Astrocyte (in vitro differentiated cells and primary cell): ENCODE results near the gene KCP. TPM values are rescaled to one million over a fixed set of nuclear protein-coding genes. Genes with fewer than 3 reads are reported as not detected.

Experiments
- DNase-seq: peaks from one replicate; pipeline ENCODE4 v3.0.0-alpha.2; 2010; ENCODE audit warnings: low read depth
- FAIRE-seq: peaks from 2 replicates; lab custom pipeline; 2011; peaks lifted over from hg19 to GRCh38; lab: Jason Lieb, UNC
- H2AFZ ChIP-seq: 2 replicates; pipeline ENCODE4 v1.6.0; 2012; ENCODE audit warnings: low read depth, low read length, inconsistent platforms
- H3K27ac ChIP-seq: 2 replicates; pipeline ENCODE4 v1.5.1; 2011; ENCODE audit warnings: low read depth, low read length, inconsistent platforms
- H3K27me3 ChIP-seq: 2 replicates; pipeline ENCODE4 v1.6.0; 2011; ENCODE audit warnings: low read length, inconsistent platforms; ENCODE audit not compliant: insufficient read depth
- H3K36me3 ChIP-seq: 2 replicates; pipeline ENCODE4 v1.5.1; 2011; ENCODE audit warnings: low read length, inconsistent platforms; ENCODE audit not compliant: insufficient read depth
- H3K4me1 ChIP-seq: 2 replicates; pipeline ENCODE4 v1.5.1; 2011; ENCODE audit warnings: low read length, inconsistent platforms; ENCODE audit not compliant: insufficient read depth
- H3K4me2 ChIP-seq: 2 replicates; pipeline ENCODE4 v1.6.0; 2012; ENCODE audit warnings: low read length, inconsistent platforms
- H3K4me3 ChIP-seq: 2 replicates; pipeline ENCODE4 v1.5.1; 2011; ENCODE audit warnings: low read depth, mild to moderate bottlenecking, low read length, inconsistent platforms; ENCODE audit not compliant: insufficient read depth
- H3K79me2 ChIP-seq: 2 replicates; pipeline ENCODE4 v1.6.0; 2012; ENCODE audit warnings: mild to moderate bottlenecking, low read length, inconsistent platforms; ENCODE audit not compliant: insufficient read depth
- H3K9ac ChIP-seq: 2 replicates; pipeline ENCODE4 v1.6.0; 2012; ENCODE audit warnings: mild to moderate bottlenecking, low read length, inconsistent platforms
- H3K9me3 ChIP-seq: 2 replicates; pipeline ENCODE4 v1.5.1; 2012; ENCODE audit warnings: low read depth, mild to moderate bottlenecking, low read length, inconsistent platforms; ENCODE audit not compliant: insufficient read depth
- H4K20me1 ChIP-seq: 2 replicates; pipeline ENCODE4 v1.6.0; 2012; ENCODE audit warnings: low read length, inconsistent platforms; ENCODE audit not compliant: insufficient read depth
- H3K27ac Mint-ChIP-seq: one replicate; pipeline ENCODE4 v1.8.0; 2021; ENCODE audit warnings: mild to moderate bottlenecking, mixed read lengths; ENCODE audit not compliant: unreplicated experiment
- H3K27me3 Mint-ChIP-seq: one replicate; pipeline ENCODE4 v1.8.0; 2021; ENCODE audit warnings: low read depth, mixed read lengths; ENCODE audit not compliant: unreplicated experiment
- H3K36me3 Mint-ChIP-seq: one replicate; pipeline ENCODE4 v1.8.0; 2021; ENCODE audit warnings: low read depth, mixed read lengths; ENCODE audit not compliant: unreplicated experiment
- H3K4me1 Mint-ChIP-seq: one replicate; pipeline ENCODE4 v1.8.0; 2021; ENCODE audit warnings: low read depth, mixed read lengths; ENCODE audit not compliant: unreplicated experiment
- H3K4me3 Mint-ChIP-seq: one replicate; pipeline ENCODE4 v1.8.0; 2021; ENCODE audit warnings: mild to moderate bottlenecking, moderate library complexity, mixed read lengths; ENCODE audit not compliant: unreplicated experiment
- H3K9me3 Mint-ChIP-seq: one replicate; pipeline ENCODE4 v1.8.0; 2021; ENCODE audit warnings: mild to moderate bottlenecking, mixed read lengths; ENCODE audit not compliant: unreplicated experiment
- EZH2 ChIP-seq: IDR thresholded peaks from 2 replicates; pipeline ENCODE4 v1.6.1; 2012; ENCODE audit warnings: mild to moderate bottlenecking, low read length, inconsistent platforms; ENCODE audit not compliant: insufficient read depth
- total RNA-seq: library from RNA; stranded (reverse); gene quantifications from 2 replicates; pipeline ENCODE4 v1.2.1, GENCODE V29; 2021
- TF ChIP-seq, protein P1 (sequence below): IDR thresholded peaks from 2 replicates; pipeline ENCODE4 v1.5.1; 2011; ENCODE audit warnings: low read depth, mild to moderate bottlenecking, inconsistent platforms, low read length, moderate library complexity; ENCODE audit not compliant: insufficient read depth

Gene KCP
- total RNA-seq, 1 donor from 2014 or later: 0.20 TPM

DNA sequence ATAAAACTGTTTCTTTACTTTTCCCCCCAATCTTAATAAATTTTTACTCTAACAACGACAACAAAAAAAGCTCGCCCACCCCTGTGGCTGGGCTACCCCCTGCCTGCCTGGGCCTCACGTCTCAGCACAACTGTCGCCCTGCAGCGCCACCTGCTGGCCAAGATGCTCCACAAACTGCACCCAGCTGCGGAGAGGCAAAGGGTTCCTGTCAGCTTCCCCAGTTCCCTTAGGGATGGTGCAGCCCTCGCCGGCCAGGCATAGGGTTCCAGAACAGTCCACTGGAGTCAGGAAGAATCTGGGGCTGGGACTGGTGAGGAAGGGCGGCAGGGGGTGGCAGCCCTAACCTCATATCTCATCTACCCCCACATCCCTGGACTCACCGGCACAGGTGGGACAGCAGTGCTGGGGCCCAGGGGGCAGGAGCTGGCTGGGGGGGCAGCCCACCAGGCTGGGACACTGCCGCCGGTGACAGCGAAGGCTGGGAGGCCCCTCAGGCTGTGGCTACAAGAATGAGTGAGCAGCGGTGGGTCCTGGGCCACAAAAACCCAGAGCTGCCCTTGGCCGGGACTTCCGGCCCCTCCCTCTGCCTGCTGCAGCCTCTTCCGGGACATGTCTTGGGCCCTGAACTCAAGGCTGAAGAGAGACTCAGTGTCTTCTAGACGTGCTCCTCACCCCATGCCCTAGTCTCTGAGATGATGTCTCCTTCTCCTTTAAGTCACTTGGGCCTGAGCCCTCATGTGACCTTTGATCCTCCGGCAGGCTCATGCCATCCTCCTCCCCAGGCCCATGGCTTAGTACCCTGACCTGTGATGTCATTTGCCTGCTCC is 26.7 kb downstream of the KCP start:
- Histone ChIP-seq H3K27me3 (peaks cover 6% of the 10 kb centered on the region), H3K36me3 (no peaks in the 10 kb centered on the region), H3K79me2 (no peaks in the 10 kb centered on the region), H3K27ac (no peak overlapping the region), H3K4me2 (no peak overlapping the region), H3K9me3 (peaks cover 6% of the 10 kb centered on the region), H3K4me3 (no peak overlapping the region), H3K9ac (no peak overlapping the region), H2AFZ (no peak overlapping the region), H4K20me1 (peaks cover 3% of the 10 kb centered on the region), H3K4me1 (no peaks in the 10 kb centered on the region)
- no peaks in the 10 kb centered on the region for H3K36me3 Mint-ChIP-seq
- no peaks in the 10 kb centered on the region for H3K9me3 Mint-ChIP-seq
- no peak overlapping the region for H3K27ac Mint-ChIP-seq
- FAIRE-seq (no peak), DNase-seq (no peak)
- no peak for TF ChIP-seq EZH2
- TF ChIP-seq, protein P1, sequence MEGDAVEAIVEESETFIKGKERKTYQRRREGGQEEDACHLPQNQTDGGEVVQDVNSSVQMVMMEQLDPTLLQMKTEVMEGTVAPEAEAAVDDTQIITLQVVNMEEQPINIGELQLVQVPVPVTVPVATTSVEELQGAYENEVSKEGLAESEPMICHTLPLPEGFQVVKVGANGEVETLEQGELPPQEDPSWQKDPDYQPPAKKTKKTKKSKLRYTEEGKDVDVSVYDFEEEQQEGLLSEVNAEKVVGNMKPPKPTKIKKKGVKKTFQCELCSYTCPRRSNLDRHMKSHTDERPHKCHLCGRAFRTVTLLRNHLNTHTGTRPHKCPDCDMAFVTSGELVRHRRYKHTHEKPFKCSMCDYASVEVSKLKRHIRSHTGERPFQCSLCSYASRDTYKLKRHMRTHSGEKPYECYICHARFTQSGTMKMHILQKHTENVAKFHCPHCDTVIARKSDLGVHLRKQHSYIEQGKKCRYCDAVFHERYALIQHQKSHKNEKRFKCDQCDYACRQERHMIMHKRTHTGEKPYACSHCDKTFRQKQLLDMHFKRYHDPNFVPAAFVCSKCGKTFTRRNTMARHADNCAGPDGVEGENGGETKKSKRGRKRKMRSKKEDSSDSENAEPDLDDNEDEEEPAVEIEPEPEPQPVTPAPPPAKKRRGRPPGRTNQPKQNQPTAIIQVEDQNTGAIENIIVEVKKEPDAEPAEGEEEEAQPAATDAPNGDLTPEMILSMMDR: peak; percentile 63
- H3K27me3 Mint-ChIP-seq: peaks cover 39% of the 10 kb centered on the region
- H3K4me3 Mint-ChIP-seq: no peak overlapping the region
- no peaks in the 10 kb centered on the region for H3K4me1 Mint-ChIP-seq

DNA sequence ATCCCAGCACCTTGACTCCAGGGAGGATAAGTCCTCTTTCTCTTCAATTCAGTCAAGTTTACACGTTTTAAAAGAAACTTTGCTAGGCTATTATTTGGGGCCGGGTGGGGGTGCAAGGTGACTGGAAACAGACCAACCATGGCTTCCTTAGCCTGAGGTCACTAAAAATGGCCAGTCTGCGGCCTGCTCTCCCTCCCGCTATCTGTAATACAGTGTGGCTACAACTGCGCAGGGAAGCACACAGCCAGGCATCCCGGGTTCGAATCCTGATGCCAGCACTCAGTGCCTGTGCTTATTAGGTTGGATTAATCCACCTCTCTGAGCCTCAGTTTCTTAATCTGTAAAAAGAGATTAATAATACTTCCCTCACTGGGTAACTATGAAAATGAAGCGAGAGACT is 28.4 kb downstream of the KCP start:
- no peak overlapping the region for H3K9ac ChIP-seq
- H3K36me3 ChIP-seq: no peaks in the 10 kb centered on the region
- H3K27me3 Mint-ChIP-seq: peaks cover 43% of the 10 kb centered on the region
- H3K4me1 ChIP-seq: no peaks in the 10 kb centered on the region
- no peak overlapping the region for H3K27ac ChIP-seq
- H3K4me2 ChIP-seq: no peak overlapping the region
- no peak overlapping the region for H3K27ac Mint-ChIP-seq
- no peaks in the 10 kb centered on the region for H3K4me1 Mint-ChIP-seq
- H3K27me3 ChIP-seq: peaks cover 4% of the 10 kb centered on the region
- H2AFZ ChIP-seq: no peak overlapping the region
- H3K9me3 ChIP-seq: no peaks in the 10 kb centered on the region
- no peak overlapping the region for H3K4me3 ChIP-seq
- H3K36me3 Mint-ChIP-seq: no peaks in the 10 kb centered on the region
- DNase-seq: no peak
- no peaks in the 10 kb centered on the region for H3K79me2 ChIP-seq
- FAIRE-seq: no peak
- TF ChIP-seq EZH2: no peak
- TF ChIP-seq, protein P1: no peak
- H3K4me3 Mint-ChIP-seq: no peak overlapping the region
- H4K20me1 ChIP-seq: no peaks in the 10 kb centered on the region
- no peaks in the 10 kb centered on the region for H3K9me3 Mint-ChIP-seq
